SW480 (cell line): Measurements from ENCODE around the gene C2CD5.

Source experiments
- DNase-seq: peaks from one replicate; pipeline ENCODE4 v3.0.0-alpha.2; 2016; ENCODE audit warnings: low spot score

The C2CD5 gene

GRCh38 chr12:22415342-22416309 is 128.7 kb downstream of the C2CD5 start:
- DNase-seq, result peak; percentile 30

GRCh38 chr12:22414742-22415141 is 129.6 kb downstream of the C2CD5 start:
- DNase-seq, result no peak

- DNase-seq, result no peak
These were observed 130.8 kb downstream of the C2CD5 start for GRCh38 chr12:22413592-22413991.

GRCh38 chr12:22412581-22412980 is 131.8 kb downstream of the C2CD5 start:
- DNase-seq, result no peak

- no peak for DNase-seq
These were observed 133.9 kb downstream of the C2CD5 start for GRCh38 chr12:22410486-22410885.

- no peak for DNase-seq
These were observed 134.8 kb downstream of the C2CD5 start for GRCh38 chr12:22409377-22410164.

- DNase-seq, result no peak
These were observed 135.5 kb downstream of the C2CD5 start for GRCh38 chr12:22408610-22409376.

GRCh38 chr12:22407397-22407796 is 136.9 kb downstream of the C2CD5 start:
- DNase-seq, result no peak

- DNase-seq, result no peak
These were observed 137.7 kb downstream of the C2CD5 start for GRCh38 chr12:22406627-22407026.

GRCh38 chr12:22399464-22400180 is 144.7 kb downstream of the C2CD5 start:
- no peak for DNase-seq
